GM23338 (cell line): ENCODE measurements around the gene ATG2A. TPM values are rescaled to one million over a fixed set of nuclear protein-coding genes. Genes with fewer than 3 reads are reported as not detected.

Experiments
- ATAC-seq: fragments of 200-7000 bp; cut with Tn5 transposase; 3 replicates; pipeline ENCODE4 v1.9.1; 2020
- DNase-seq: peaks from one replicate; pipeline ENCODE4 v3.0.0-alpha.2; 2015; ENCODE audit warnings: low spot score
- H2AFZ ChIP-seq: fragments of 200-600 bp; sonication (generic); 2 replicates; pipeline ENCODE4 v1.8.0; 2016; ENCODE audit warnings: antibody characterized with exemption, mild to moderate bottlenecking, moderate library complexity
- H3F3A ChIP-seq: fragments of 200-600 bp; sonication (generic); replicated peaks from 2 replicates; pipeline ENCODE4 v1.8.0; 2017; ENCODE audit warnings: antibody characterized with exemption, mixed run types, low read depth
- H3K27ac ChIP-seq: fragments of 200-600 bp; sonication (generic); 2 replicates; pipeline ENCODE4 v1.6.1; 2016; ENCODE audit warnings: low read depth
- H3K27me3 ChIP-seq: fragments of 200-600 bp; sonication (generic); 2 replicates; pipeline ENCODE4 v1.8.0; 2016; ENCODE audit warnings: mild to moderate bottlenecking, mixed run types, moderate library complexity; ENCODE audit not compliant: insufficient read depth
- H3K36me3 ChIP-seq: fragments of 200-600 bp; sonication (generic); 2 replicates; pipeline ENCODE4 v1.8.0; 2016; ENCODE audit warnings: mild to moderate bottlenecking; ENCODE audit not compliant: insufficient read depth
- H3K4me1 ChIP-seq: fragments of 200-600 bp; sonication (generic); 2 replicates; pipeline ENCODE4 v1.8.0; 2016; ENCODE audit warnings: mild to moderate bottlenecking, moderate library complexity; ENCODE audit not compliant: insufficient read depth
- H3K4me2 ChIP-seq: fragments of 200-600 bp; sonication (generic); 2 replicates; pipeline ENCODE4 v1.7.1; 2017; ENCODE audit warnings: mixed run types
- H3K4me3 ChIP-seq: fragments of 200-600 bp; sonication (generic); 2 replicates; pipeline ENCODE4 v1.6.1; 2016; ENCODE audit warnings: mixed run types
- H3K79me2 ChIP-seq: fragments of 200-600 bp; sonication (generic); replicated peaks from 2 replicates; pipeline ENCODE4 v1.8.0; 2017; ENCODE audit warnings: mild to moderate bottlenecking; ENCODE audit not compliant: insufficient read depth
- H3K9me2 ChIP-seq: fragments of 200-600 bp; sonication (generic); 2 replicates; pipeline ENCODE4 v1.8.0; 2017; ENCODE audit not compliant: insufficient read depth
- H4K20me1 ChIP-seq: fragments of 200-600 bp; sonication (generic); replicated peaks from 2 replicates; pipeline ENCODE4 v1.8.0; 2017; ENCODE audit warnings: mild to moderate bottlenecking; ENCODE audit not compliant: insufficient read depth
- H3K27ac Mint-ChIP-seq: 2 replicates; pipeline ENCODE4 v1.8.0; 2020; ENCODE audit warnings: inconsistent platforms, mild to moderate bottlenecking, moderate library complexity, mixed read lengths
- H3K27me3 Mint-ChIP-seq: 3 replicates; pipeline ENCODE4 v1.8.0; 2022; ENCODE audit warnings: low read depth, mild to moderate bottlenecking, moderate library complexity, mixed read lengths, inconsistent platforms; ENCODE audit not compliant: insufficient read depth, poor library complexity
- H3K36me3 Mint-ChIP-seq: 3 replicates; pipeline ENCODE4 v1.8.0; 2021; ENCODE audit warnings: low read depth, mild to moderate bottlenecking, inconsistent platforms, moderate library complexity, mixed read lengths
- H3K4me1 Mint-ChIP-seq: 3 replicates; pipeline ENCODE4 v1.8.0; 2020; ENCODE audit warnings: mild to moderate bottlenecking, inconsistent platforms, mixed read lengths
- H3K4me3 Mint-ChIP-seq: 3 replicates; pipeline ENCODE4 v1.8.0; 2021; ENCODE audit warnings: moderate library complexity, mild to moderate bottlenecking, inconsistent platforms, mixed read lengths
- H3K9me3 Mint-ChIP-seq: 3 replicates; pipeline ENCODE4 v1.8.0; 2020; ENCODE audit warnings: moderate library complexity, mild to moderate bottlenecking, inconsistent platforms, mixed read lengths
- EZH2 ChIP-seq: fragments of 200-600 bp; sonication (generic); IDR thresholded peaks from one replicate; pipeline ENCODE4 v1.8.0; 2017; ENCODE audit warnings: antibody characterized with exemption, mild to moderate bottlenecking, low read depth; ENCODE audit not compliant: unreplicated experiment
- polyA plus RNA-seq: library from polyadenylated mRNA; unstranded; fragments of >200 nt; fragmentation: Nextera tagmentation; extraction: Ambion mirVana; gene quantifications from 2 replicates; pipeline ENCODE4 v1.2.1, GENCODE V29; 2016
- total RNA-seq: library from RNA; depleted of rRNA; stranded (reverse); fragments of >200 nt; shearing (Covaris generic); gene quantifications from 2 replicates; pipeline ENCODE4 v1.2.3, GENCODE V29; 2014
- TF ChIP-seq, protein P1 (sequence below): IDR thresholded peaks from 2 replicates; pipeline ENCODE4 v1.6.1; 2016; ENCODE audit warnings: antibody characterized with exemption
- TF ChIP-seq, protein P2 (sequence below): fragments of 250-450 bp; sonication (Bioruptor Pico); IDR thresholded peaks from 2 replicates; pipeline ENCODE4 v1.5.0; 2020; ENCODE audit warnings: mild to moderate bottlenecking, moderate library complexity

ATG2A gene
- total and polyA plus RNA-seq, 2 experiments from 2014 or later, result 8.7 to 31.7 TPM

DNA sequence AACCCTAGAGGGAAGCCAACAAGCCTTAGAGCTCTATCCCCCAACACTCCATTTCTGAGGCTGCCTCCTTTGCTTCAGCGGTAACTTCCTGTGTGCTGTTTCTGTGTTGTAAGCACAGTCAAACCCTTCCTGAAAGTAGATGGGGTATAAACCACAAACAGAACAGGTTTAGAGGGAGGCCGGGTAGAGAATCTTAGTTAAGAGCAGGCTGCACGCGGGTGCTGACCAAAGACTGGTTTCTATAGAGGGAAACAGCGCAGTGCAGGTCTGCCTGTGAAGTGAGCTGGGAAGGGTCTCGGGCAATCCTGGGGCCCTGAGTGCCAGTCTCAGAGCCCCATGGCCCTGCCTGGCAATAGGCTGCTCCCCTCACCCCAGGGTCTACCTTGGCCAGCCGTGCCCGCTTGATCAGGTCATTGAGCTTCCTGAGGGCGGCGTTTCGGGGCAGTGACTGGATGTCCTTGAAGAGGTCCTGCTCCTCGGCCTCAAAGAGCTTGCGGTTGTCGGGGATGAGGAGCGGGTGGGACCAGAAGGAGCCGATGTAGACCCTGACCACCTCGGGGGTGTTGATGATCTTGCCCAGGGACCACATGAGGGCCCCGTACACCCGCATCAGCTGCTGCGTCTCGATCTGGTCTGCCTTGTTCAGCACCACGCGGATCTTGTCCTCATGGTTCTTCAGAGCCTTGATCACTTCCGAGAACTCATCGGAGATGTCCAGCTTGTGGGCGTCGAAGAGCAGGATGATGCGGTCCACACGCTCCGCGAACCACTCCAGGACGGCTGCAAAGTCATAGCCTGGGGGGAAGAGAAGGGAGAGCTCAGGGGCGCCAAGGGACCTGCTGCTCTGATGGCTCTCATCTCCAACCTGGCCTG, 57.2 kb downstream of the ATG2A start:
- H3K4me1 ChIP-seq, result peaks cover 23% of the 10 kb centered on the region
- no peaks in the 10 kb centered on the region for H3K9me2 ChIP-seq
- no peaks in the 10 kb centered on the region; the same call in 2 of the 3 replicates for H3K36me3 Mint-ChIP-seq
- H3K4me3 ChIP-seq, result no peak overlapping the region
- no peak overlapping the region for H3K4me3 Mint-ChIP-seq
- peaks cover 8% of the 10 kb centered on the region for H3K79me2 ChIP-seq
- H2AFZ ChIP-seq, result no peak overlapping the region
- 0 out of 2 replicates have a peak, but pooled peaks cover 4% of the 10 kb centered on the region for H3F3A ChIP-seq
- no peaks in the 10 kb centered on the region for H4K20me1 ChIP-seq
- no peaks in the 10 kb centered on the region for H3K27me3 ChIP-seq
- H3K27ac ChIP-seq, result no peak overlapping the region
- DNase-seq, result no peak
- H3K27ac Mint-ChIP-seq, result no peak overlapping the region
- no peaks in the 10 kb centered on the region for H3K9me3 Mint-ChIP-seq
- no peak for ATAC-seq
- H3K36me3 ChIP-seq, result no peaks in the 10 kb centered on the region
- H3K4me2 ChIP-seq, result no peak overlapping the region
- TF ChIP-seq, protein P1, sequence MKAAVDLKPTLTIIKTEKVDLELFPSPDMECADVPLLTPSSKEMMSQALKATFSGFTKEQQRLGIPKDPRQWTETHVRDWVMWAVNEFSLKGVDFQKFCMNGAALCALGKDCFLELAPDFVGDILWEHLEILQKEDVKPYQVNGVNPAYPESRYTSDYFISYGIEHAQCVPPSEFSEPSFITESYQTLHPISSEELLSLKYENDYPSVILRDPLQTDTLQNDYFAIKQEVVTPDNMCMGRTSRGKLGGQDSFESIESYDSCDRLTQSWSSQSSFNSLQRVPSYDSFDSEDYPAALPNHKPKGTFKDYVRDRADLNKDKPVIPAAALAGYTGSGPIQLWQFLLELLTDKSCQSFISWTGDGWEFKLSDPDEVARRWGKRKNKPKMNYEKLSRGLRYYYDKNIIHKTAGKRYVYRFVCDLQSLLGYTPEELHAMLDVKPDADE, result no peak
- TF ChIP-seq, protein P2, sequence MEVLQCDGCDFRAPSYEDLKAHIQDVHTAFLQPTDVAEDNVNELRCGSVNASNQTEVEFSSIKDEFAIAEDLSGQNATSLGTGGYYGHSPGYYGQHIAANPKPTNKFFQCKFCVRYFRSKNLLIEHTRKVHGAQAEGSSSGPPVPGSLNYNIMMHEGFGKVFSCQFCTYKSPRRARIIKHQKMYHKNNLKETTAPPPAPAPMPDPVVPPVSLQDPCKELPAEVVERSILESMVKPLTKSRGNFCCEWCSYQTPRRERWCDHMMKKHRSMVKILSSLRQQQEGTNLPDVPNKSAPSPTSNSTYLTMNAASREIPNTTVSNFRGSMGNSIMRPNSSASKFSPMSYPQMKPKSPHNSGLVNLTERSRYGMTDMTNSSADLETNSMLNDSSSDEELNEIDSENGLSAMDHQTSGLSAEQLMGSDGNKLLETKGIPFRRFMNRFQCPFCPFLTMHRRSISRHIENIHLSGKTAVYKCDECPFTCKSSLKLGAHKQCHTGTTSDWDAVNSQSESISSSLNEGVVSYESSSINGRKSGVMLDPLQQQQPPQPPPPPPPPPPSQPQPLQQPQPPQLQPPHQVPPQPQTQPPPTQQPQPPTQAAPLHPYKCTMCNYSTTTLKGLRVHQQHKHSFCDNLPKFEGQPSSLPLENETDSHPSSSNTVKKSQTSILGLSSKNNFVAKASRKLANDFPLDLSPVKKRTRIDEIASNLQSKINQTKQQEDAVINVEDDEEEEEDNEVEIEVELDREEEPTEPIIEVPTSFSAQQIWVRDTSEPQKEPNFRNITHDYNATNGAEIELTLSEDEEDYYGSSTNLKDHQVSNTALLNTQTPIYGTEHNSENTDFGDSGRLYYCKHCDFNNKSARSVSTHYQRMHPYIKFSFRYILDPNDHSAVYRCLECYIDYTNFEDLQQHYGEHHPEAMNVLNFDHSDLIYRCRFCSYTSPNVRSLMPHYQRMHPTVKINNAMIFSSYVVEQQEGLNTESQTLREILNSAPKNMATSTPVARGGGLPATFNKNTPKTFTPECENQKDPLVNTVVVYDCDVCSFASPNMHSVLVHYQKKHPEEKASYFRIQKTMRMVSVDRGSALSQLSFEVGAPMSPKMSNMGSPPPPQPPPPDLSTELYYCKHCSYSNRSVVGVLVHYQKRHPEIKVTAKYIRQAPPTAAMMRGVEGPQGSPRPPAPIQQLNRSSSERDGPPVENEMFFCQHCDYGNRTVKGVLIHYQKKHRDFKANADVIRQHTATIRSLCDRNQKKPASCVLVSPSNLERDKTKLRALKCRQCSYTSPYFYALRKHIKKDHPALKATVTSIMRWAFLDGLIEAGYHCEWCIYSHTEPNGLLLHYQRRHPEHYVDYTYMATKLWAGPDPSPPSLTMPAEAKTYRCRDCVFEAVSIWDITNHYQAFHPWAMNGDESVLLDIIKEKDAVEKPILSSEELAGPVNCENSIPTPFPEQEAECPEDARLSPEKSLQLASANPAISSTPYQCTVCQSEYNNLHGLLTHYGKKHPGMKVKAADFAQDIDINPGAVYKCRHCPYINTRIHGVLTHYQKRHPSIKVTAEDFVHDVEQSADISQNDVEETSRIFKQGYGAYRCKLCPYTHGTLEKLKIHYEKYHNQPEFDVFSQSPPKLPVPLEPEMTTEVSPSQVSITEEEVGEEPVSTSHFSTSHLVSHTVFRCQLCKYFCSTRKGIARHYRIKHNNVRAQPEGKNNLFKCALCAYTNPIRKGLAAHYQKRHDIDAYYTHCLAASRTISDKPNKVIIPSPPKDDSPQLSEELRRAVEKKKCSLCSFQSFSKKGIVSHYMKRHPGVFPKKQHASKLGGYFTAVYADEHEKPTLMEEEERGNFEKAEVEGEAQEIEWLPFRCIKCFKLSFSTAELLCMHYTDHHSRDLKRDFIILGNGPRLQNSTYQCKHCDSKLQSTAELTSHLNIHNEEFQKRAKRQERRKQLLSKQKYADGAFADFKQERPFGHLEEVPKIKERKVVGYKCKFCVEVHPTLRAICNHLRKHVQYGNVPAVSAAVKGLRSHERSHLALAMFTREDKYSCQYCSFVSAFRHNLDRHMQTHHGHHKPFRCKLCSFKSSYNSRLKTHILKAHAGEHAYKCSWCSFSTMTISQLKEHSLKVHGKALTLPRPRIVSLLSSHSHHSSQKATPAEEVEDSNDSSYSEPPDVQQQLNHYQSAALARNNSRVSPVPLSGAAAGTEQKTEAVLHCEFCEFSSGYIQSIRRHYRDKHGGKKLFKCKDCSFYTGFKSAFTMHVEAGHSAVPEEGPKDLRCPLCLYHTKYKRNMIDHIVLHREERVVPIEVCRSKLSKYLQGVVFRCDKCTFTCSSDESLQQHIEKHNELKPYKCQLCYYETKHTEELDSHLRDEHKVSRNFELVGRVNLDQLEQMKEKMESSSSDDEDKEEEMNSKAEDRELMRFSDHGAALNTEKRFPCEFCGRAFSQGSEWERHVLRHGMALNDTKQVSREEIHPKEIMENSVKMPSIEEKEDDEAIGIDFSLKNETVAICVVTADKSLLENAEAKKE, result no peak
- TF ChIP-seq EZH2, result no peak
- peaks cover 12% of the 10 kb centered on the region for H3K27me3 Mint-ChIP-seq
- H3K4me1 Mint-ChIP-seq, result peaks cover 26% of the 10 kb centered on the region
